Measurements from ENCODE around the gene KRT8.
"Not testable (repeated sequence)": the region's sequence is repeated elsewhere in the genome, so short reads cannot be mapped to it uniquely, and the experiment has no call there.

KRT8 gene

DNA sequence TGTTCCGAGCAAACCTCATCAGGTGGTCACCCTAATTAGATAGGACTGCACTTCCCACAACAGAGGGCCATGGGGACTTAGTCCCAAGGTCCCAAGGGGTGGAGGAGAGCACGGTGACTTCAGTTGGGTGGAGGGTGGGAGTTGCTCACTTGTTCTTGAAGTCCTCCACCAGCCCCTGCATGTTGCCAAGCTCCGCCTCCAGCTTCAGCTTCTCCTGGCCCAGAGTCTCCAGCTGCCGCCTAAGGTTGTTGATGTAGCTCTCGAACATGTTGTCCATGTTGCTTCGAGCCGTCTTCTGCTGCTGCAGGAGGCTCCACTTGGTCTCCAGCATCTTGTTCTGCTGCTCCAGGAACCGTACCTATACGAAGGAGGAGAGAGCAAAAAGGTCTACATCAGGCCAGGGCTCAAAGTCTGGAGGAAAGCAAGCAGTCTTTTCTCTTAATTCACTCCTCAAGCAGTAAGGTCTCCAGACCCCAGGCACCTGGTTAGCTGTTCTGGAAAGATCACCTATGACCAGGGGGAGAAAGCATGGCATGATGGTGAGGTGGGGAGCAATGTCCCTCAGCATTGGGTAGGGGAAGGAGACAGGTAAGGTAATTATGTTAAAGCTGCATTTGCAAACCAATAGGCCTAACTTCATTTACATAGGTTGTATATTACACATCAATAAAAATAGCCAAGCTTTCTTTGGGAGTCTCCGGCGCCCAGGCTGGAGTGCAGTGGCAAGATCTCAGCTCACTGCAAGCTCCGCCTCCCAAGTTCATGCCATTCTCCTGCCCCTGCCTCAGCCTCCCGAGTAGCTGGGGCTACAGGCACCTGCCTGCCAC, 2.9 kb downstream of the KRT8 start:
- DNase-seq, result no peak

DNA sequence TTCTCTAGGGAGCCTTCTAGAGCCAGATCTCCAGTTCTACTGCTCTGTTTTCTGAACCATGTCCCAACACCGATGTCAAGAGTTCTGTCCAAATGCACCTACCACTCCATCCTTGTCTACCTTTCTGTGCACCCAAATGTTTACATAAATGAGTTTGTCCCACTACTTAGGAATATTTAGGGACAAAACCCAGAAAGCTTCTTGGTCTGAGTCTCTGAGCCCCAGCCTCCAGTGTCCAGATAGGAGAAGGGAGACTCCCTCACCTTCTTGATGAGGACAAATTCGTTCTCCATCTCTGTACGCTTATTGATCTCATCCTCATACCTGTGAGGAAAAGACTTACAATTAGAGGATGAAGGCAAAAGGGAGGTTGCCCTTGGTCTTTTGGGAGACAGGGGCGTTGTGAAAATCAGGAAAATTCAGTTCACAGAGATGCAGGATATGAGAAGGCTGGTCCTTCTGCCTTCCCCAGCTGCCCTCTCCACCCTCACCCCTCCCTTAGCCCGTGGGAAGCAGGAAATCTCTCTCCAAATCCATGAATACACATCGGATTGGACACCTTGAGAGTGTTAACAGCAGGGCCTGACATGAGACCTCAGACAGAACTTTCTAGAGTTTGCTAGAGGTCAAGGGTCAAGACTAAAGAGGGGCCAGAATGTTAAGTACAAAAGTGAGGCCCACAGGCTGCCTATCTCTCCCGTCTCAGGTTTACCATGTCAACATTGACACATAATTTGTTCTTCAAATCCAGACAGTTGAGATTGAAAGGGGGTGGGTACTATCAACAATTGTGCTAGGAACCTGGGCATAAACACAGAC, 3.8 kb downstream of the KRT8 start:
- no peak for DNase-seq

DNA sequence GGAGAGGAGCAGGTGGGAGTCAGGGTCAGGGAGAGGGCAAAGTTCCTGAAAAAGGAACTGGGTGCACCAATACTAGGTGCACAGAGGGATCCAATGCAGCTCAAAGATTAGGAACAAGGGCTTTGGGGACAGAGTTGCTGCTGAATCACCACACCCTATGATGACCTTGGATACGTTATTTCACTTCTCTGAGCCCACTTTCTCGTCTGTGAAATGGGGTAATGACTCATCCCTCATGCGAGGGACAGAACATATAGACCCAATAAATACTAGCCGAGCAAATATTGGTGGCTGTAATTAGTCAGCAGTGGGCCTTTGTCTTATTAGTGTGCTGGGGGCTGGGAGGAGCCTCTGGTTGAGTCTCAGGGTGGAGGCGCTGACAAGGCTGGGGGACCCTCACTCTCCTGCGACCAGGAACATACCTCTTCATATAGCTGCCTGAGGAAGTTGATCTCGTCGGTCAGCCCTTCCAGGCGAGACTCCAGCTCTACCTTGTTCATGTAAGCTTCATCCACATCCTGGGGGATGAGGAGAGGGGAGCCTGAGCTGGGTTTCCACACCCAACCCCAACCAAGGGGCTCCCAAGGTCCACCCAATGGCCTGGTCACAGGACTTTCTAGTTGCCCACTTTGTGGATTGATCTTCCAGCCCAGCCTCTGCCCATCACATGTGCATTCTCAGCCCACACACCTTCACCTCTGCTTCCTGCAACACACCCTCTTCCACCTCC, 4.5 kb downstream of the KRT8 start:
- DNase-seq, result no peak

DNA sequence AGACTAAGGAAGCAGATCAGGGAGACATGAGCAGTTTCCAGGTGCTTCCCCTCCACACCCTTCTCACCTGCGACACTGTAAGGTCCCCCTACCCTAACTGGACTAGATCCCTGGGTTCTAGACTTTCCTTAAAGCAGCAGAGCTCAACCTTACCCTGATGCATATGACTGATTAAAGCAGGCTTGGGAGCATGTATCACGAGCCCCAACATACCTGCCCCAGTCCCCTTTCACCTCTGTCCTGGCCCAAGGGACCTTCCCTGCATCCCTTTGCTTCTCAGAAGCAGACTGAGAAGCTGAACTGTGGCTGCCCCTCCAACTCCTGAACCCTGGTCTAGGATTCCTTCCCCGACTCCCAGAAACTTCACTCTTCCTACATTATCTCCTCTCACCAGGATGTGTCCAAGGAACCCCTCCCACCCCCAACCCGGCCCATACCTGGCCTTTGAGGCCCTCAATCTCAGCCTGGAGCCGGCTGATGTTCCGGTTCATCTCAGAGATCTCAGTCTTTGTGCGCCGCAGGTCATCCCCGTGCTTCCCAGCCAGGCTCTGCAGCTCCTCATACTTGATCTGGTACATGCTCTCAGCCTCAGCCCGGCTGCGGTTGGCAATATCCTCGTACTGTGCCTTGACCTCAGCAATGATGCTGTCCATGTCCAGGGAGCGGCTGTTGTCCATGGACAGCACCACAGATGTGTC, 5.4 kb downstream of the KRT8 start:
- no peak for DNase-seq

DNA sequence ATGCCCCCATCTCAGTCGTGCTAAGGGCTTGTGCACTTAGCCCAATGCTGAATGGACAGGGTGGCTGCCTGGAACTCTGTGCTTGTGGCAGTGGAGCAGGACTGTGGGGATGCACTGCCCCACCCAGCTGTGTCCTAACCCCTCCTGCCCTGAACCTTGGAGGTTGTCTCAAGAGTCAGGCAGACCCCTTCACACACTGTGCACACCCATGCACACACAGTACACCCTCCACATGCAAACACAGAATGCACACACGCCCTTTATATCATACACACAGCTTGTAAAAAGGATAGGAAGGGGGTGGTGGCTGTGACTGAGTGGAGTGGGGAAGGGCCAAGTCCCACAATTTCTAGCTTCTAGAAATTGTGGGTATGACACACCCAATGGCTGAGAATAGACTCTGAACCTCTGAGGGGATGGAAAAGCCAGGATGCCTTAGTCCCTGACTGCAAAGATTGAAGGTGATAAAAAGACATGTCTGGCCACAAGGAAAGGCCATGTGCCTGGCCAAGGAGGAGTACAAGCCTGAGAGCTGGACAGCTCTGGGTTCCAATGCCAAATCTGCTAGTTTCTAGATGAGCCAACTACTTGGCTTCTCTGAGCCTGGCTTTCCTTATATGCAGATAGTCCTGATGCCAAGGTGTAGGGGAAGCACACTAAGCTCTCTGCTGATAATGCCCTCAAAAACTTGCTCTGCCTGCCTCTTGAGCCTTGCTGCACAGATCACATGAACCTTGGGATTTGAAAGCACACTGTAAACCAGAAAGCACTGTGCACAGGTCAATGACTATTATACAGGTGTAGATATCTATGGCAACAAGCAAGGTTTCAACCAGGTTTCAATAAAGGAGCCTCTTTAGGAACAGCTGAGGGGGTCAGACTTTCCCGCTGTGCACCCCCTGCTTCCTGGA, 8.4 kb downstream of the KRT8 start:
- no peak for DNase-seq

DNA sequence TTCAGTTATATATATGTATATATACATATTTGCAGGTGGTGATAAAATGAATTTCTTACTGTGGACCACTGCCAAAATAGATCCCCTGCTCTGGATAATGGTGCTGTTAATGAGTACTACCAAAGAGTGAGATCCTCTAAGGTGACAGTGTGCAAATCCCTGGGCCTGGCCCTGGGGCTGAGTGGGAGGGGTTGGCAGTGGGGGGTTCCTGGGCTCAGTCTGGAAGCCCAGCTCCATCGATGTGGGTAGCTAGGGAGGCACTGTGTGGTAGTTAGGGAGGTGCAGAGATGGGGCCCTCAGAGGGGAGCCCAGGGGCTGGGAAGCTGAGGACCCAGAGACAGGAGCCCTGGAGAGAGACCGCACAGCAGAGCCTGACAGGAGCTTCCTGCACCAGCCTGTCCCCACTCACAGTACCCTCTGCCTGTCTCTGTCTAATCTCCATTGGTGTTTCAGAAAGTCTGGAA, 9.1 kb downstream of the KRT8 start:
- DNase-seq, result no peak

DNA sequence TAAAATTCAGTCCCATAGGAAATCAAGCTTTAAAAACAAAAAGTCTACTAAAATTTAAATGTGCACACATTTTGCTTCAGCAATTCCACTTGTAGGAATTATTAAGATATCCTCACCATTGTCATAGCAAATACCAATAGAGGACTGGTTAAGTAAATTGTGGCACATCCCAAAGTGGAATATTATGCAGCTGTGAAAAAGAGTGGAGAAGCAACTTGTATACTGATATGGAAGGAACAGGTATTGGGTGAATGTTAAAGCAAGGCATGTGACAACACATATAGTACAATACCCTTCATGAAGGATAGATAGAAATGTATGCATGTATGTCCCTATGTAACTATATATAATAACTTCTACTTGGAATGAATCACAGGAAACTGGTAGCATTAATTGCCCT, 11.9 kb downstream of the KRT8 start:
- DNase-seq, result no peak

DNA sequence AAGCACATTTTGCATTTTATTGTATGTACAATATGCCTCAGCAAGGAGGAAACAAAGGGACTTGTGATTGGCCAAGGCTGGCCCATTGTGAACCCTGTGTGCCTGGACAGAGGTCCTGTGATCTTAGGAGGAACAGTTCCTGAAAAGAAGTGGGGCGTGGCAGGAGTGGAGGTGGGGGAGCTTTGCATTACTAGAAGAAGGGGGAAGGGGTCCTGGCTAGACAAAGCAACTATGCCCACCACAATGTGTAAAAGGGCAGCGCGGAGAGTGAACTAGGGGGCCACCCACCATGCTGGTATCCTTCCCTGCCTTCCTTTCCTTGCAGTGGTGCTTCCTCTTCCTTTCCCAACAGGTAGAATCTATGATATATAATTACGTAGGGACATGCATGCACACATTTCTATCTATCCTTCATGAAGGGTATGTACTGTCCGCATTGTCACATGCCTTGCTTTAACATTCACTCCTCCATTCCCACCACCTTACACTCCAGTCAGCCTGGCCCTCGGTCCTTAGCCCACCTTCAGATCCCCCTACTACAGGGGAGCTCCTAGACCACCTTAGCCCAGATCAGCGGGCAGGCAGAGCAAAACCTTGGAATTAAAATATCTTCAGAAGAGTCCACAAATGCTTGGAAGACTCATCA, 12.5 kb downstream of the KRT8 start:
- DNase-seq, result no peak

DNA sequence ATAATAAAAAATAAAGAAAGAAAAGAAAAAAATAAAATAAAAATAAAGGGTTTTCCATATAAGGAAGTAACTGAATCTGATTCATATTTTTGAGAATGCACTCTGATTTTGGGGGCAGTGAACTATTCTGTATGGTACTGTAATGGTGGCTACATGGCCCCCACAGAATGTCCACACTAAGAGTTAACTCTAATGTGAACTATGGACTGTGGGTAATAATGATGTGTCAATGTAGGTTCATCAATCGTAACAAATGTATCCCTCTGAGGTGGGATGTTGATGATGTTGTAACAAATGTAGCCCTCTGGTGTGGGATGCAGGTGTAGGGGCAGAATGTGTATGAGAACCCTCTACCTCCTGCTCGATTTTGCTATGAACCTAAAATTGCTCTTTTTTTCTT, 13.8 kb downstream of the KRT8 start:
- no peak for DNase-seq

DNA sequence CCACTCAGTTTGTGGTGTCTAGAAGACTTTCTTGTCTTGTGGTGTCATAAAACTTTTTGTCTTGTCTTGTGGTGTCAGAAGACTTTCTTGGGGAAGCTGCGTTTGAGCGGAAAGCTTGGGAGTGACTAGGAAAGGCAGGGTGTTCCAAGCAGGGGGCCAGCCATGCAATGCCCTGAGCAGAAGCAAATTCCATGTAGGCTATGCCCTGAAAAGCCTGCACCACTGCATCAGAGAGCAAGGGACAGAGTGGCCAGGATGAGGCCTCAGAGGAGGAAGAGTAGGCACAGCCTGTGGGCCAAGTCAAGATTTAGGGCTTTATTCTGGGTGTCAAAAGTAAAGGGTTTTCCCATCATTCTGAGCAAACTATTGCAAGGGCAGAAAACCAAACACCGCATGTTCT, 14.5 kb downstream of the KRT8 start:
- DNase-seq, result no peak

DNA sequence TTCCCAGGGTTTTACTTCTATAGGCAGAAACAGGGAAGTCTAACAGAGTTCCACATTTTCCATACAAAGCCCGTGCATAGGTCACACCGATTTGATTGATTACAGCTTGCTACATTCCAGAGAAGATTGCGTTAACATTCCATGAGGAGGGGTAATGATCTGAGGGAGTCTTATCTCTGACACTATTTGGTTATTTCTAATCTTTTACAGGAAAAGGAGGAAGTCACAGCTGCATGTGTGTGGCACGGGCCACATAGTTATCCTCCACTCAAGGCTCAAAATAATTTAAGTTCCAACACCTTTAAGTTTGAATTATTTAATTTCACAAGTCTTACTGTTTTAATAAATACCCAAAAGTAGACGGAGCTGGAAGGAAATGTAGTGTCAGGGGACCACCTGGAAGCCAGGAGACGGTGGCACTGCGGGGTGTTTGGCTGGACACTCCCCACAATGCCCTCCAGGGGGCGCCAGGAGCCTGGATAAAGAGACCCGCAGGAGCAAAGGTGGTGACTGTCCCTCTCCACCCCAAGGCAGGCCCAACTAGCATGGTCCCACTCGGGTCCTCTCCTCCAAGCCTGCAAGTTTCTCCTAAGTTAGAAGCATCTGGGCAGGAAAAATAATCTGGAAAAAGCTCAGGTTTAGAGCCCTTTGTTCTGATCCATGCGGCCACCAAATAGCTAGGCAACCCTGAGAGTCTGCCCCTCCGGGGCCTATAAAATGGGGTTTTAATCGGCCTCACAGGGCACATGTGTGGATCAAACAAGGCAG, 20.2 kb downstream of the KRT8 start:
- peak; percentile 64 for DNase-seq

DNA sequence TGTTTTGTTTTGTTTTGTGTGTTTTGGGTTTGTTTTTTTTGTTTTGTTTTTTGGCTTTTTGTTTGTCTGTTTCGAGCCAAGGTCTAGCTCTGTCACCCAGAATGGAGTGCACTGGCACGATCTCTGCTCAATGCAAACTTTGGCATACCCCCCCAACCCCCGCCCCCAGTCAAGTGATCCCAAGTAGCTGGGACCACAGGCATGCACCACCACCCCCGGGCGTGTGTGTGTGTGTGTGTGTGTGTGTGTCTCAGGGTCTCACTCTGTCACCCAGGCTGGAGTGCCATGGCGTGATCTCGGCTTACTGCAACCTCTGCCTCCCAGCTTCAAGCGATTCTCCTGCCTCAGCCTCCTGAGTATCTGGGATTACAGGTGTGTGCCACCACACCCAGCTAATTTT, 24.4 kb downstream of the KRT8 start:
- DNase-seq, result not testable (repeated sequence)

DNA sequence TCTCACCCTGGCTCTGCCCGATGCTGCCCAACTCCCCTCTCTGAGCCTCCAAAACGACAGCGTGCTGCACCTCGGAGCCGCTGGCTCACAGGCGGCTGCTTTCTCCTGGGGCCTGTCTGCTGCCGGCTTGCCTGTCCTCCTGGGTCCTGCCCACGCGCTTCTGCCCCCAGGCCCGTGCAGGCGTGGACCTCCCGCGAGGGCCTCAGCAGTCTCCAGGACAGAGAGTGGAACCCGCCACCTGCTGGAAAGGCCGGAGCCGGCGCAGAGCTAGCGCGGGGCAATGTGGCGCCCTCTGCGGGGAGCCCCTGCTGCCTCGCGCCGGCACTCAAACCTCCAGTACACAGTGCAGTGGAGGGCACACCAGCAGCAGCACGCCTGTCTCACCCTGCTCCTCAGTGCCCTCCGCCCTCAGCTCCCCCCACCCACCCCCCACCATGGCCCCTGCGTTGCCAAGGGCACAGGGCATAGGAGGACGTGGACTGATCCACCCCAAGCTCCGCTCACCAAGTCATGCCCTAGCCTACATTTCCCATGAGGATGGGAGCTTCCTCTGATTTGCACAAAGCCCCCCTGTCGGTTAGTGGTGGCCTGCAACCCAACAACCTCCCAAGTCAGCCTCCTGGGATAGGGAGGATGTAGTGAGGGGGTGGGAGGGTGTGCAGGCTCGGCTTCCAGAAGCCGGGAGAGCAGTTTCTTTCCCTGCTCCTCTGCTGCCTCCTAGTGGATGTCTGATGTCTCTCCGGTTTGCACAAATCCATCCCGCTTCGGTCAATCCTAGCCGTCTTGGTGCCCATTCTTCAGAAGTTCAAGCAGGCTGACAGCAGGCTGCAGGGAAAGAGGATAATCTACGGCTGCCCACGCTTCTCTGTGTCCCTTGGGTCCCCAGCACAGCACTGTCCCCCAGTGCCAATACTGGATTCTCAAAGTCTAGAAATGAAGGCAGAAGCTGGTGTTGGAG, 25.2 kb downstream of the KRT8 start:
- peak; percentile 88 for DNase-seq

DNA sequence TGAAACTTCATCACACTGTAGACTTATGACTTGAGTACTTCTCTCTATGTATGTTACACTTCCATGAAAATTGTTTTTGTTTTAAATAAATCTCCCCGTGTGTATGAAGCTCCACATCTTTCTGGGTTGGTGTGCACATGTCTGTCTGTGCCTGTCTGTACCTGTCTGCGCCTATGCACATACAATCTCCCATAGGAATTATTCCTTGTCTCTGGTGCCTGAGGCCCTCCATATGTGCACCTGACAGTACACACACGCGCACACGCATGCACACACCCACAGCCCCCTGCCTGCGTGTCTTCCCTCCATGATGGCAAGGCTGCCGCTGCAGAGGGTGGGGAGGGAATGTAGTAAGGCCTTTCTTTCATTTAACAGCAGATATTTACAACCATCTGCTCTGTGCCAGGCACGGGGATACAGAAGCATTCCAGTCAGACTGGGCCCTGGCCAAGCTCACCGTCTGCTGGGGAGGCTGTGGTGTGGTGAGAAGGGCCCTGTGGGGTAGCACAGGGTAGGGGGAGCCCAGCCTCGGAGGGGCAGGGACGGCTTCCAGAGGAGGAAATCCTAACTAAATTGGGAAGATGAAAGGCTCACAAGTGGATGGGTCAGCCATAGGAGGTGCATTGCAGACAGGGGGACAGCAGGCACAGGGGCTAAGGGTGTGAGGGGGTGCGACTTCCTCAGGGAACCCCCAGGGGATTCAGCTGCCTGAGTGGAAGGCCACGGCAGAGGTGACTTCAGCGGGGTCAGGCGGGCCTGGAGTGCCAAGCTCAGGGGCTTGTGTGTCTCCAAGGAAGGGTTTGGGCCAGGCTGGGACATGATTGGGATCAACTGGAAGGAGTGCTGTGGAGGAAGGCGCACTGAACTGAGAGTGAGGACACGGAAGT, 26.1 kb downstream of the KRT8 start:
- no peak for DNase-seq

DNA sequence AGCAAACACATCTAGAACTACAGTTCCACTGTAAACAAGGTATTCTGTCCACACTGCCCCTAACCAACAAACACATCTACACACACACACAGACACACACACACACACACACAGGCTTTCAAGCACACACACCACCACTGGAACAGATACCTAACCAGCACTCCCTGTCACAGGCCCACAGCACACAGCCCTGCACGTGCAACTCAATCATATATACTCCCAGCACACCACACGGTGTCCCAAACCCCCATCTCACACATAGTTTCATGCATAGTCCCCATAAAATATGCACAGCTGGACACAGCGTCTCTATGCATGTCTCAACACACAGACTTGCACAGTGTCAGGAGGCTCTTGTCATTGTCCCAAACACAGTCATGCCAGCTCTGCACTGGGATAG, 27.6 kb downstream of the KRT8 start:
- DNase-seq, result no peak

DNA sequence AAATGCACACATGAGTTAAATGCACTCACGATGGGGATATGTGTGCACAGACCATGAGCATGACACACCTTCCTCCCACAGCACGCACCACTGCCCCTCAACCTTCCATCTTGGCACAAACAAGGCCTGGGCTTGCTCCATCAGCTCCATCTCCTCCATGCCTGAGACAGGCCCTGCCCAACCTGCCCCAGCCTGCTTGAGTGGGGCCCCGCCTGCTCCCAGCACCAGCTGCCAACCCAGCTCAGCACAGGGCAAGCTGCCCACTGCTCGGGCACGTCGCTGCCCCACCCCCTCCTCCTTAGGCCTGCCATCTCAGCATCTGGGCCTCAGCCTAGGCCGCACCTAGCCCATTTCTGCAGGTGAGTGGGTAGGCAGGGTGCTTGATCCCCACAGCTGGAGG, 28.5 kb downstream of the KRT8 start:
- no peak for DNase-seq

DNA sequence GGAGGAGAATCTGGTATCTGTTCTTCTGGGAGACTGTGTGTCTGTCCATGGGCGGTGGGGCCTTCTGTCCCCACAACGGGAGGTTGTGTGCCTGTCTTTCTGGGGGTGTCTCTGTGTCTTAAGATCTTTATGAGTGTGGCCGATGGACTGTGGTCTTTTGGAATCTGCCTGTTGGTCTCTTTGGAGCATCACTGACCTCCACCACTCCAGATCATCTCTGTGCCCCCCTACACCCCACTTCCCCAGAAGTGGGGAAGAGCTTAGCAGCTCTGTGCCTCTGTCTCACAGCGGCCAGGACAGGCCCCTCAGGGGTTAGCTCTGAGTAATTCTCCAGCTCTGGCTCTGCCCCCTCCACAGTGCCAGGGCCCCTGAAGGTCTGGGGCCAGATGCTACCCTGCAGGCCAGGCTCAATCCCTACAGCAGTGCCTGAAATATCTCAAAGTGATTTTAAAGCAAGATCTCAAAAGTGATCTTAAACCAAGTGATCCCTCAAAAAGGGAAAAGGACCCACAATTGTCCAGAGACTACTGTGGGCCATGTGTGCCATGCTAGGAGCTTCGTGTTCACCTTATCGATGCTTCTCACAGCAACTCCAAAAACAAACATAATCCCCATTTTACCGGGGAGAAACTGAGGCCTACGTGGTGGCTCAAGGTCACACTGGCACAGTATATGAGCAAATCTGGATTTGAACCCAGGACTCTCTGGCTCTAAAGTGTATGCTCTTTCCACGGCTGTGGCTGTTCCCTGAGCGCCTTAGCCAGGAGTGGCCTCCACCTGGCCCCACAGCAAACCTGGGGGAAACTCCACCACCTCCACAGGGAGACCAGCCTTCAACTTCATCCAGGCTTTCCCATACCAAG, 30.1 kb downstream of the KRT8 start:
- peak; percentile 65 for DNase-seq
